K562 (cell line): ENCODE measurements around the gene ENPP7. TPM values are rescaled to one million over a fixed set of nuclear protein-coding genes. Genes with fewer than 3 reads are reported as not detected.
A peak's percentile ranks its signal among the peaks of the same experiment; 100 is the strongest.

Source experiments
- ATAC-seq: fragments of 200-7000 bp; cut with Tn5 transposase; 3 replicates; pipeline ENCODE4 v1.9.1; 2020; ENCODE audit warnings: moderate library complexity
- BruUV-seq: library from RNA; stranded (reverse); fragments of 400-500 nt; replicated peaks from 2 replicates; lab custom pipeline; 2021; lab: Mats Ljungman, UMichigan
- CTCF ChIA-PET: fragments of 300-600 bp; formaldehyde crosslinking; extraction: SDS; loops from one replicate; lab custom pipeline; 2021; ENCODE audit warnings: low intra/inter-chr PET ratio; lab: Yijun Ruan, JAX
- POLR2A ChIA-PET: fragments of 300-600, 350-650 bp; sonication (Branson Sonifier 250); formaldehyde crosslinking; extraction: SDS; loops from one replicate; lab custom pipeline; 2021; ENCODE audit warnings: antibody characterized with exemption, inconsistent platforms; lab: Yijun Ruan, JAX
- DNase-seq, 4 experiments: peaks; one replicate each; pipeline versions ENCODE4 v3.0.0 to v3.0.0-alpha.2; 2011 to 2018; ENCODE audit warnings: low spot score in 3 of 4, mixed read lengths in 3 of 4; ENCODE audit errors: extremely low read depth in 1 of 4
- FAIRE-seq: peaks from 2 replicates; lab custom pipeline; 2011; peaks lifted over from hg19 to GRCh38; lab: Jason Lieb, UNC
- H2AFZ ChIP-seq: 2 replicates; pipeline ENCODE4 v1.6.0; 2011; ENCODE audit warnings: low read depth, low read length, control low read depth, inconsistent platforms
- H3K27ac ChIP-seq: fragments of 200-600 bp; 3 replicates; pipeline ENCODE4 v1.8.0; 2011; ENCODE audit warnings: low read depth, mild to moderate bottlenecking, control low read depth, inconsistent platforms, low read length, moderate library complexity, mixed read lengths; ENCODE audit errors: extremely low read depth
- H3K27me3 ChIP-seq, 2 experiments: fragments of 300-600 bp in 1 of 2; 2 replicates in 1 of 2; 3 replicates in 1 of 2; pipeline versions ENCODE4 v1.6.0 to v1.8.0; 2011; ENCODE audit warnings: inconsistent platforms in 2 of 2, low read length in 2 of 2, mild to moderate bottlenecking in 1 of 2, mixed read lengths in 1 of 2, moderate library complexity in 1 of 2; ENCODE audit not compliant: control insufficient read depth in 2 of 2, insufficient read depth in 2 of 2
- H3K36me3 ChIP-seq: fragments of 300-600 bp; 3 replicates; pipeline ENCODE4 v1.8.0; 2011; ENCODE audit warnings: mild to moderate bottlenecking, low read length, inconsistent platforms; ENCODE audit not compliant: control insufficient read depth, insufficient read depth
- H3K4me1 ChIP-seq, 2 experiments: fragments of 200-600 bp in 1 of 2; replicated peaks in 1 of 2; 2 replicates in 1 of 2; 3 replicates in 1 of 2; pipeline versions ENCODE4 v1.5.1 to v1.8.0; 2011; ENCODE audit warnings: inconsistent platforms in 2 of 2, low read length in 2 of 2, mild to moderate bottlenecking in 1 of 2, mixed read lengths in 1 of 2, moderate library complexity in 1 of 2; ENCODE audit not compliant: control insufficient read depth in 2 of 2, insufficient read depth in 2 of 2
- H3K4me2 ChIP-seq: 2 replicates; pipeline ENCODE4 v1.6.1; 2011; ENCODE audit warnings: low read length, control low read depth, inconsistent platforms, mixed read lengths; ENCODE audit not compliant: insufficient read depth
- H3K4me3 ChIP-seq: fragments of 200-600 bp; sonication (generic), shearing (Covaris generic); 2 replicates; pipeline ENCODE4 v1.5.1; 2016; ENCODE audit warnings: control low read depth, inconsistent platforms
- H3K79me2 ChIP-seq: fragments of 200-600 bp; 3 replicates; pipeline ENCODE4 v1.8.0; 2011; ENCODE audit warnings: low read length, inconsistent platforms; ENCODE audit not compliant: control insufficient read depth, insufficient read depth
- H3K9ac ChIP-seq, 2 experiments: 2 replicates each; pipeline versions ENCODE4 v1.6.0 to v1.6.1; 2011; ENCODE audit warnings: low read depth in 2 of 2, low read length in 2 of 2, control low read depth in 1 of 2, inconsistent platforms in 1 of 2, mild to moderate bottlenecking in 1 of 2, mixed read lengths in 1 of 2; ENCODE audit not compliant: insufficient read depth in 1 of 2
- H3K9me1 ChIP-seq: one replicate; pipeline ENCODE4 v1.6.0; 2011; ENCODE audit warnings: inconsistent platforms, mild to moderate bottlenecking, low read length, moderate library complexity; ENCODE audit not compliant: control insufficient read depth, insufficient read depth
- H3K9me3 ChIP-seq: replicated peaks from 2 replicates; pipeline ENCODE4 v1.5.1; 2011; ENCODE audit warnings: low read depth, low read length, inconsistent platforms; ENCODE audit not compliant: control insufficient read depth, insufficient read depth
- H4K20me1 ChIP-seq: replicated peaks from 2 replicates; pipeline ENCODE4 v1.6.1; 2011; ENCODE audit warnings: low read length, inconsistent platforms, mixed read lengths; ENCODE audit not compliant: control insufficient read depth, insufficient read depth
- CBX3 ChIP-seq, 2 experiments: IDR thresholded peaks; 1 replicate in 1 of 2; 2 replicates in 1 of 2; pipeline ENCODE4 v1.6.1; 2012; ENCODE audit warnings: inconsistent platforms in 2 of 2, low read length in 2 of 2, borderline replicate concordance in 1 of 2, control low read depth in 1 of 2
- CHD7 ChIP-seq: fragments of 200-600 bp; sonication (generic); IDR thresholded peaks from one replicate; pipeline ENCODE4 v1.6.1; 2012; ENCODE audit warnings: mild to moderate bottlenecking, low read depth, low read length, inconsistent platforms
- EZH2 ChIP-seq: IDR thresholded peaks from 2 replicates; pipeline ENCODE4 v1.6.1; 2012; ENCODE audit warnings: low read depth, mild to moderate bottlenecking, inconsistent platforms, low read length, borderline replicate concordance
- KDM1A ChIP-seq, 2 experiments: fragments of 450-650 bp; IDR thresholded peaks; 2 replicates each; pipeline ENCODE4 v1.6.1; 2016; ENCODE audit warnings: mild to moderate bottlenecking in 2 of 2
- SMAD3 ChIP-seq: fragments of 450-650 bp; formaldehyde crosslinking; conservative IDR thresholded peaks from 2 replicates; pipeline ENCODE4 v1.4.0; 2020; ENCODE audit warnings: mild to moderate bottlenecking
- ZFP36 ChIP-seq: fragments of 150-350 bp; IDR thresholded peaks from 2 replicates; pipeline ENCODE4 v1.6.1; 2018; ENCODE audit warnings: low read length, low read depth; ENCODE audit not compliant: partially characterized antibody
- ZNF23 ChIP-seq: fragments of 250-450 bp; sonication (Bioruptor Pico); IDR thresholded peaks from 2 replicates; pipeline ENCODE4 v1.4.0; 2020; ENCODE audit warnings: mild to moderate bottlenecking
- ZSCAN29 ChIP-seq: fragments of 450-650 bp; IDR thresholded peaks from 2 replicates; pipeline ENCODE4 v1.6.1; 2017
- WGBS: fragments of 100-300 bp; shearing (Covaris generic); methylation state at CpG from one replicate; pipeline ENCODE4 v1.1.6; 2016; ENCODE audit warnings: low coverage, mixed read lengths; ENCODE audit not compliant: insufficient coverage; ENCODE audit errors: missing lambda C conversion rate; 5-methylcytosine and 5-hydroxymethylcytosine counted together
- in situ Hi-C: fragments of 300-500 bp; cut with MboI; formaldehyde crosslinking; loops from 4 replicates; pipeline ENCODE4 v1.15.0; 2018; ENCODE audit warnings: inconsistent platforms, mixed read lengths
- intact Hi-C: fragments of 100-400 bp; cut with micrococcal nuclease; formaldehyde crosslinking; loops from 2 replicates; pipeline ENCODE4 v1.14.2; 2022
- polyA plus RNA-seq, 8 experiments: library from polyadenylated mRNA; depleted of rRNA in 4 of 8; stranded (reverse) in 5 of 8; unstranded in 3 of 8; fragments of >200 nt; fragmentation: Nextera tagmentation in 2 of 8; fragmentation: Illumina TruSeq in 1 of 8; extraction: Ambion mirVana in 2 of 8; extraction: Trizol in 1 of 8; gene quantifications; 2 replicates each; pipeline versions ENCODE4 v1.2.1 to v1.2.3, GENCODE V29; 2011 to 2014; ENCODE audit warnings: inconsistent platforms in 1 of 8, missing spikeins in 1 of 8
- total RNA-seq, 7 experiments: library from RNA; depleted of rRNA in 6 of 7; stranded (reverse); fragments of >200 nt in 6 of 7; fragmentation: Illumina TruSeq in 2 of 7; extraction: Trizol in 2 of 7; gene quantifications; 2 replicates each; pipeline versions ENCODE4 v1.2.1 to v1.2.3, GENCODE V29; 2011 to 2021; ENCODE audit warnings: low replicate concordance in 1 of 7

ENPP7 gene
- total and polyA plus RNA-seq, 9 of the 15 experiments (the other 6 are each of a cell fraction or from before 2014, with no cell fraction given): not detected

GRCh38 chr17:79761894-79762589 lies 31.3 kb downstream of the ENPP7 start:
- BruUV-seq: no TSS peak
- no peaks in the 10 kb centered on the region for H3K79me2 ChIP-seq
- in situ Hi-C loops (no loop called here), intact Hi-C loops (no loop called here)
- no peaks in the 10 kb centered on the region for H3K9me1 ChIP-seq
- peaks cover 0 to 12% of the 10 kb centered on the region in 2 experiments; a peak in 2 of 5 replicates for H3K4me1 ChIP-seq
- FAIRE-seq: no peak
- H3K27ac ChIP-seq: no peak overlapping the region
- no peak overlapping the region for H2AFZ ChIP-seq
- WGBS: 26% methylated on average over 14 of the region's 19 CpGs
- no peaks in the 10 kb centered on the region for H4K20me1 ChIP-seq
- DNase-seq: no peak
- ChIA-PET POLR2A (no interaction called here), CTCF (no interaction called here)
- H3K9me3 ChIP-seq: no peaks in the 10 kb centered on the region
- H3K4me3 ChIP-seq: no peak overlapping the region
- no peaks in the 10 kb centered on the region for H3K27me3 ChIP-seq
- no peak for ATAC-seq
- no peak overlapping the region for H3K4me2 ChIP-seq
- peak overlapping the region in 1 of 2 experiments; percentile 61; a peak in 2 of 4 replicates for H3K9ac ChIP-seq
- H3K36me3 ChIP-seq: no peaks in the 10 kb centered on the region
- no peak for TF ChIP-seq ZSCAN29
- TF ChIP-seq CHD7: no peak
- TF ChIP-seq EZH2: no peak
- TF ChIP-seq KDM1A (IDR thresholded peaks at IDR 0.05): no peak
- TF ChIP-seq ZFP36: no peak
- no peak for TF ChIP-seq CBX3 (IDR thresholded peaks at IDR 0.05; ENCODE audit: borderline replicate concordance in 1 of 2, low read length in 2 of 2)
- no peak for TF ChIP-seq SMAD3 (CRISPR knock-in tag)
- TF ChIP-seq ZNF23 (CRISPR knock-in tag): no peak
